NOMO-1 treated with dmso at 0.1 percent for 144 hours (cell line): Measurements from ENCODE around the gene LRRC59.

Experiments
- DNase-seq: peaks from one replicate; lab custom pipeline; 2025; ENCODE audit not compliant: unreplicated experiment; lab: John Stamatoyannopoulos, UW

Gene LRRC59

GRCh38 chr17:50363217-50364060, 33.9 kb downstream of the LRRC59 start:
- no peak for DNase-seq

GRCh38 chr17:50362661-50363060, 34.7 kb downstream of the LRRC59 start:
- DNase-seq = no peak

- DNase-seq = peak; percentile 66
Measured at GRCh38 chr17:50361561-50362480, 35.5 kb downstream of the LRRC59 start.

DNA sequence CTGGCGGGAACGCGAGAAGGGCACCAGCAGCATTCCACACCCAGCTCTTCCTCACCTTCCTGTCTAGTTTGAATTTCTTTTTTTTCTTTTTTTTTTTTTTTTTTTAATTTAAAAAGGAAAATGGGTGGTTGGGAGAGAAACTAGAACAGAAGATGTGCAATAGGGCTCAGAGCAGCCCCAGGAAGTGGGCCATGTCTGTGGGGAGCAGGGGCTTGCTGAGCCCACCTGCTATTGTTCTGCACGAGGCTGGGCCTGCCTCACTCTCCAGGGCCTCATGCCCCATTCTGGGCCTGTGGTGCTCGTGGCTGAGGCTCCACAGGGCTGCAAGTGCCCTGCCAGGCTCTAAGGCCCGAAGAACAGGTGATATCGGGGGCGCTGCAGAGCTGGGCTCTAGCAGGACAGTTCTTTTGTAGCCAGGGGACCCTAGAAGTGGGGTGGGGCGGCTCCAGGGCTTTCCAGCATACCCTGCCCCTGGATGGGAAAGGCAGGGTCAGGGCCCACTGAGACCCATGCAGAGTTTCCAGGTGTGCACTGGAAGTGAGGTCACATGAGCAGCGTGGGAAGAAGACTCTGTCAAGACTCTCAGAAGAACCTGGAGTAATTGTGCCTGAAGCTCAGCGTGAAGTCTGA, 36.7 kb downstream of the LRRC59 start:
- DNase-seq = no peak

DNA sequence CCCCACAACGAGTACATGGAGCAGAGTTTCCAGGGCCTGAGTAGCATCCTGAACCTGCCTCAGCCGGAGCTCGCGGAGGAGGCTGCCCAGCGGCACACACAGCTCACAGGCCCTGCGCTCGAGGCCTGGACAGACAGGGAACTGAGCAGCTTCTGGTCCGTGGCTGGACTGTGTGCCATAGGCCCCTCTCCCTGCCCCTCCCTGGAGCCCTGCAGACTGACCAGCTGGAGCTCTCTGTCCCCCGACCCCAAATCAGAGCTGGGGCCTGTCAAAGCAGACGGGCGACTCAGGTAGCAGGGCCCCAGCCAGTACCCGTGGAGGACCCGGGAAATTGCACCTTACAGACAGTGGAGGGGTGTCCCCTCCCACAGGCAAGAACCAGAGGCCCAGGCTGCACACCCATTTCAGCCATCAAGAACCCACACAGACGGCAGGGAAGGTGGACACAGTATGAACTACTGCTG, 37.3 kb downstream of the LRRC59 start:
- DNase-seq = no peak

- no peak for DNase-seq
Measured at GRCh38 chr17:50359005-50359699, 38.2 kb downstream of the LRRC59 start.

GRCh38 chr17:50358177-50358576, 39.1 kb downstream of the LRRC59 start:
- DNase-seq = no peak

DNA sequence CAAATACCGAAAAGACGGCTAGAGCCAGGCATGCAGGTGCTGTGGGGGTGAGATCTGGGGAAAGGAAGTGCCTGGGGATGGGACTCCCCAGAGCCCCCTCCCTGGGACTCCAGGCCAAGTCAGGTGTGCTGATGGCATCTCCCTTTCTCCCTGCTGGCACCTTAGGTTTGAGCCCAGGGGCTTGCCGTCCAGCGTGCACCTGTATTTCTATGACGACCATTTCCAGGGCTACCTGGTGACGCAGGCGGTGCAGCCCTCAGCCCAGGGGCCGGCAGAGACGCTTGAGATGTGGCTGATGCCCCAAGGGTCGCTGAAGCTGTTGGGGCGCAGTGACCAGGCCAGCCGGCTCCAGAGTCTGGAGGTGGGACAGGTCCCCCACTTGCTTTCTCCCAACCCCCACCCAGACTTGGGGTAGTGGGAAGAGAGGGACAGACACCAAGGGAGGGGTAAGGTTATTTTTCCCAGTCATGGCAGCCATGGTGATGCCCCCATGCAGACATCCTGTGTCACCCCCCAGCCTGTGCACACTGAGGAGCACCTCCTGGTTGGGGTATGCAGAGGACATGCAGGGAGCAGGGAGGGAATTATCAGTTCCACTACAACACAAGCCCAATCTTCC, 40.3 kb downstream of the LRRC59 start:
- DNase-seq = no peak

DNA sequence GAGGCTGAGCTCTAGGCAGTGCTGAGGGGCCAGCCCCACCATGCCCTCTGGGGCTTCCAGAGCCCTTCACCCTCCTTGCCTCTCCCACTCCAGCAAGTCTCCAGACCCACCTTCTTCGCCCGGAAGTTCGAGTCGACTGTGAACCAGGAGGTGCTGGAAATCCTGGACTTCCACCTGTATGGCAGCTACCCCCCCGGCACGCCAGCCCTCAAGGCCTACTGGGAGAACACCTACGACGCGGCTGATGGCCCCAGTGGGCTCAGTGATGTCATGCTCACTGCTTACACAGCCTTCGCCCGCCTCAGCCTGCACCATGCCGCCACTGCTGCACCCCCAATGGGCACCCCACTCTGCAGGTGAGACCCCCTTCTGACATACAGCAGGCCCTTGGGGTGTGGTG, 40.9 kb downstream of the LRRC59 start:
- DNase-seq = no peak

GRCh38 chr17:50355701-50356341, 41.5 kb downstream of the LRRC59 start:
- DNase-seq = no peak

DNA sequence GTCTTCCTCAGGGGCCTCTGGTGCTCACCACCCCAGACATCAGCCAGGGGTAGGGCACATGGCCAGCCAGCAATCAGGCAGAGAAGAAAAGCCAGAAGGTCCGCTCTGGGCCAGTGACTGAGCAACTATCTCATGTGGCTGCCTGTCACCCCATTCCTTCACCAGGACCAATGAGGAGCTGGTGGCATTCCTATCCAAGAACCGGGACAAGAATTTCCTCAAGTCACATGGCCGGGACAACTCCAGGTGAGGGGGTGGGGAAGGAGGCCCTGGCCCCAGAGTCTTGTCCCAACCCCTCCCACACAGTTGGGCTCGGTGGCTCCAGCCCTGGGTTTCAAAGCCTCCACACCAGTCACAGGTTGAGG, 42.0 kb downstream of the LRRC59 start:
- DNase-seq = no peak

GRCh38 chr17:50354776-50355175, 42.5 kb downstream of the LRRC59 start:
- no peak for DNase-seq

DNA sequence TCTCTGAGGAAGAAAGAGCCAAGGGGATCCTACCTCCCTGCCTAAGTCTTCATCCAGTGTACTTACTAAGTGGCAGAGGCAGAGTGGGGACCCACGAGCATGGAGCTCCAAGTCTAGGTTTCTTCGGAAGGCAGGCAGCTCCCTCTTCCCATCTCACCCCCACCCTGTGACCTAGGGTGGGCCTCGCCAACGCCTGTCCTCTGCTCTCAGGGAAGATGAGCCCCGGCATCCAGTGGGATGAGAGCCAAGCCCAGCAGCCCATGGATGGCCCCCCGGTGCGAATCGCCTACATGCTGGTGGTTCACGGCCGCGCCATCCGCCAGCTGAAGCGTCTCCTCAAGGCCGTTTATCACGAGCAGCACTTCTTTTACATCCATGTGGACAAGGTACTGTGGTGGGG, 43.1 kb downstream of the LRRC59 start:
- no peak for DNase-seq

- no peak for DNase-seq
Measured at GRCh38 chr17:50353600-50354195, 43.6 kb downstream of the LRRC59 start.

- no peak for DNase-seq
Measured at GRCh38 chr17:50352693-50353599, 44.4 kb downstream of the LRRC59 start.

DNA sequence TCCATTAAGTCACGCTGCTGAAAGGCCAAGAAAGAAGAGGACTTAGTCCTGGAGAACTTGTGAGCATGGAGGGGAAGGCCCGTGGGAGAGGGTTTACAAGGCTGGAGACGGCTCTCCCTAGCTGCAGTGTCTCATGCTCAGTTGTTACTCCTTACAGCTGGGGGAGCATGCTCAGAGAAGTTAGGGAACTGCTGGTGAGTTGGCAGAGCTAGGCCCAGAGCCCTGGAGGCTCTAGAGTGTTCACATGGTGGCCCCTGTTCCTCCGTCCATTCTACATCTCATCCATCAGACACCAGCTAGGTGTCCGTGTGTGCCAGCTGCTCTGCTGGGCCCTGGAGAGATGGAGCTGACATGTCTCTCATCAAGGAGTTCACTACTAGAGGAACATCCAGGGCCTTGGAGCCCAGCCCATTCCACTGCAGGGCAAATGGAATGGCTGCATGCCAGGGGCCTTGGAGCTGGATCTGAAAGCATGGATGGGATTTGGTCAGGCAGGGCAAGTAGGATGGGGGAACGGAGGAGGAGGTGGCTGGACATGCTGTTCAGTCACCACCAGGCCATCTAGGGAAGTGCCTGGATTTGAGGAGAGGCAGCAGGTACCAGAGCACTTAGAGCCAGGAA, 45.1 kb downstream of the LRRC59 start:
- DNase-seq = no peak

DNA sequence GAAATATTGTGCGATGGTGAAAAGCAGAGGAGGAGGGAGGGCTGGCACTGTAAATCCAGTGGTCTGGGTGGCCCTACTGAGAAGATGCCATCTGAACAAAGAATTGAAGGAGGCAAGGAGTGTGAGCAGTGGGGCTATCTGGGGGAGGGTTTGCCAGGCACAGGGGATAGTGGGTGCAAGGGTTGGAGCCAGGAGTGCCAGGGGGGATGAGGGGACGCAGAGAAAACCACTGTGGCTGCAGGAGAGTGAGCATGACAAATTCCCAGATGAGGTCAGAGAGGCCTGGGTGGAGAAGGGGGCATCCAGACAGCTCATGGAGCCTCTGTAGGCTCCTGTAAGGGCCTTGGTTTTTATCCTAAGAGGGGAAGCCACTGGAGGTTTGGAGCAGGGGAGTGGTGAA, 46.6 kb downstream of the LRRC59 start:
- DNase-seq = no peak

- no peak for DNase-seq
Measured at GRCh38 chr17:50349243-50349600, 48.1 kb downstream of the LRRC59 start.
